ENCODE data around the gene RNU1-4.
"Not testable (repeated sequence)": the region's sequence is repeated elsewhere in the genome, so short reads cannot be mapped to it uniquely, and the experiment has no call there.

DNA sequence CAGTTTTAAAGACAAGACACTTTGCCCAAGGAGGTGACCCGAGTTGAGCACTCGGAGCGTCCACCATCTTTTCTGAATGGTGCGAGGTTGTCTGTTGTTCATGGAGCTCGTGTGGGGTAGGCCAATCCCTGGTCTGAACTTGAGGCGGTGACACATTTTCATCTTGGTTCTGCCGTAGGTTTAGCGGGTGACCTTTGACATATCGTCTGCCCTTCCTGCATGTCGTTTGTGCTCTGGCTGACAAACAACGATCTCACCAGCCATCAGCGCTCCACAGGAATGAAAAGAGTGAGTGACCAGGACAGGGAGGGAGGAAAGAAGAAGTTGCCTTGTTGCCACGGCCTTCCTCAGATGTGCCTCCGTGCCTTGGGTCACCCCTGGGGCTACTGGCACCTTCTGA, 34.5 kb downstream of the RNU1-4 start:
- not testable (repeated sequence) for TF ChIP-seq POLR2A (IDR thresholded peaks at IDR 0.05; ENCODE audit: low read depth, low read length); POLR2AphosphoS5 (IDR thresholded peaks at IDR 0.05; ENCODE audit: low read depth, low read length); TAF1 (IDR thresholded peaks at IDR 0.05; ENCODE audit: borderline replicate concordance, low read depth, low read length)
